Peyer's patch (tissue), 4 donors: Measurements from ENCODE around the gene UNC5A.

Source experiments
- POLR2A ChIP-seq, 2 donors: fragments of 450-650 bp; IDR thresholded peaks; one replicate each; pipeline ENCODE4 v1.5.1; 2017; ENCODE audit warnings: antibody characterized with exemption in 2 of 2, mild to moderate bottlenecking in 2 of 2, moderate library complexity in 2 of 2
- TF ChIP-seq, protein P1 (sequence below), 6 experiments: fragments of 450-650 bp in 4 of 6; fragments of 200-600 bp in 2 of 6; sonication (generic) in 1 of 6; IDR thresholded peaks; one replicate each; pipeline ENCODE4 v1.5.1; 2017 to 2019; ENCODE audit warnings: antibody characterized with exemption in 6 of 6, mild to moderate bottlenecking in 3 of 6, moderate library complexity in 1 of 6

DNA sequence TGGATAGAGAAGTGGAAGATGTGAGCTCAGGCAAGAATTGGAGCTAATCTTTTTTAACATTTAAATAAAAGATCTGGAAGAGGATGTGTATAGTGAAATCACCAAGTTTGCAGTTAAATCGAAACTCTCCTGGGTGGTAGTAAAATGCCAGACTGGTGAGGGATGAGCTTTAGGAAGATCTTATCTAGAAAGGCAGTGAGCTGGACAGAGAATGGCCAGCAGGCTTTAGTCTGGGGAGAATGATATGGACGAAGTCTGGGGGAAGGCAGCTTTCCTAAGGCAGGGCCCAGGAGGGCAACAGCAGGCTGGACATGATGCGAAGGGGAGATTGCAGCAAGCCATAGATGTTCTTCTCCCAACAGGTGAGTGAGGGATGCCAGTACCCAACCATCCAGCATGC lies 25.6 kb downstream of the UNC5A start:
- TF ChIP-seq, protein P1, sequence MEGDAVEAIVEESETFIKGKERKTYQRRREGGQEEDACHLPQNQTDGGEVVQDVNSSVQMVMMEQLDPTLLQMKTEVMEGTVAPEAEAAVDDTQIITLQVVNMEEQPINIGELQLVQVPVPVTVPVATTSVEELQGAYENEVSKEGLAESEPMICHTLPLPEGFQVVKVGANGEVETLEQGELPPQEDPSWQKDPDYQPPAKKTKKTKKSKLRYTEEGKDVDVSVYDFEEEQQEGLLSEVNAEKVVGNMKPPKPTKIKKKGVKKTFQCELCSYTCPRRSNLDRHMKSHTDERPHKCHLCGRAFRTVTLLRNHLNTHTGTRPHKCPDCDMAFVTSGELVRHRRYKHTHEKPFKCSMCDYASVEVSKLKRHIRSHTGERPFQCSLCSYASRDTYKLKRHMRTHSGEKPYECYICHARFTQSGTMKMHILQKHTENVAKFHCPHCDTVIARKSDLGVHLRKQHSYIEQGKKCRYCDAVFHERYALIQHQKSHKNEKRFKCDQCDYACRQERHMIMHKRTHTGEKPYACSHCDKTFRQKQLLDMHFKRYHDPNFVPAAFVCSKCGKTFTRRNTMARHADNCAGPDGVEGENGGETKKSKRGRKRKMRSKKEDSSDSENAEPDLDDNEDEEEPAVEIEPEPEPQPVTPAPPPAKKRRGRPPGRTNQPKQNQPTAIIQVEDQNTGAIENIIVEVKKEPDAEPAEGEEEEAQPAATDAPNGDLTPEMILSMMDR (IDR thresholded peaks at IDR 0.05) = no peak
- TF ChIP-seq POLR2A (IDR thresholded peaks at IDR 0.05) = no peak
